DND-41 (cell line): ENCODE data around the gene LCE2A.

ENCODE experiments used
- CTCF ChIP-seq: IDR thresholded peaks from 2 replicates; pipeline ENCODE4 v1.5.1; 2012; ENCODE audit warnings: borderline replicate concordance, low read length, moderate library complexity, mild to moderate bottlenecking; ENCODE audit not compliant: poor library complexity, severe bottlenecking; ENCODE audit errors: extremely low read depth
- EZH2 ChIP-seq: IDR thresholded peaks from 3 replicates; pipeline ENCODE4 v1.6.1; 2012; ENCODE audit warnings: borderline replicate concordance, low read depth, mild to moderate bottlenecking, moderate library complexity, low read length, inconsistent platforms; ENCODE audit not compliant: severe bottlenecking

GRCh38 chr1:152657677-152658076, 40.5 kb upstream of the LCE2A start:
- TF ChIP-seq CTCF = no peak
- TF ChIP-seq EZH2 = no peak
